NCI-H2029 (cell line): ENCODE results near the gene MTRR.
A peak's percentile ranks its signal among the peaks of the same experiment; 100 is the strongest.

ENCODE experiments used
- DNase-seq: peaks from one replicate; lab custom pipeline; 2025; lab: John Stamatoyannopoulos, UW

Gene MTRR

DNA sequence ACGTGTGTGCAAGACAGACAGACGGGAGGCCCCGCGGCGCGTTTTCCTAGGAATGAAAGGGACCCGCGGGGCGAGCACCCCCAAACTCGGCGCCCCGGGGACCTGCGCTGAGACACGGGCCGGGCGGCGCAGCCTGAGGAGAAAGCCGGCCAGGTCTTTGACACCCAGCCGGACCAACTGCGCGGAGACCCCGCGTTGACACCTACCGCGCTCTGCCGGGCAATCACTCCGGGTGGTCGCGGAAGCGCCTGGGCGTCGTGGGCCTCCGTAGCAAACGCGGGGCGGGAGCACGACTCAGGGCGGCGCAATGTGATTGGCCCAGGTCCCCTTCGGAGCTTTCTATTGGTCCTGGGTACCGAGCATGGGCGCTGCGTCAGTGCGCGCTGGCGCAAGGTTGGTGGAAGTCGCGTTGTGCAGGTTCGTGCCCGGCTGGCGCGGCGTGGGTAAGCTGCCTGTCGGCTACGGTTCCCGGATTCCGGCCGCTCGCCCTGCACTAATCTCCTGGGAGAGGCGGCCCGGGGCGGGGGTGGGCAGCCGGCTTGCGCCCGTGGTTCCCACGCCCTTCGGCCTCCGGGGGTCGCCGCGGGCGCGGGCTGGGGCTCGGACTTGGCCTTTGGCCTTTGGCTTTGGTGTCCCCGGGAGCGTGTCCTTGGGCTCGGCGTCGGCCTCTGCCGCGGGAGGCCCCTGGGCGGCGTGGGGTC is at the start of gene MTRR, which contains the start of gene FASTKD3:
TSS of gene MTRR (plus strand) at position 376 of the 701 bp plus-strand sequence. CDS start 1,647 bp downstream, outside the sequence.
TSS of gene FASTKD3 (minus strand) at position 259 of the 701 bp plus-strand sequence. CDS start 948 bp downstream, outside the sequence.
- peak; percentile 91 for DNase-seq

DNA sequence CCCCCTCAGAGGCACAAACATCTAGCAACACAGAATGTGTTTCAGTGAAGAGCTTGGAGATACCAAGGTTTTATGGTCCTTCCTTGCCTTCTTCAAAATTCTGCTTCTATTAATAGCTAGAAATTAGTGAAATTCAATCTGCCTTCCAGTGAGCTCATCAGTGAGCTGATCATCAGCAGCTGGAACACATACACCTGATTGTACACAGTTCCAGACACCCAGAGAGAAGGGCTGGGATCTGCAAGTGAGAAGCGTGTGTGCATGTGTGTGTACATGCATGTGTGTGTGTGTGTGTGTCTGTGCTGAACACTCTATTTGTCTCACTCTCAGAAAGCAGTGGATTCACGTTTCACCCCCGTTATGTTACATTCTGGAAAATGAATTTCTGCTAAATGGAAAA is 46.5 kb upstream of the MTRR start:
- DNase-seq = no peak

DNA sequence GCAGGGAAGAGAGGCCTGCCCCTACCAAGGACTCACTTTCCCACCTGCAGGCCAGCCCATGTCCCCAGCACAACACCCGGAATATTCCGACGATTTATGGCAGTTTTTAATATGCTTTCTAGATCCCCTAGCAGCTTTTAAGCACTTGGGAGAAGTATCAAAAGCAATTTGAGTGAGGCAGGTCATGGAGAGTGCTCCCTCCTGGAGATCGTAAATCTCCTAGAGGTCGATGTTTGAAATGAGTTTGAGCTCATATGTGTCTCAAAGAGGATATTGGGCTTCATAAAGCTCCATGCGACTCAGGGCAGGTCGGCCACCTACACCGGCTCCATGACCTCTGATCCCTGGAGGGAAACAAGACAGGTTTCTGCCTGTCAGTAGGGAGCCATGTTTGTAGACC is 45.4 kb upstream of the MTRR start:
- no peak for DNase-seq

DNA sequence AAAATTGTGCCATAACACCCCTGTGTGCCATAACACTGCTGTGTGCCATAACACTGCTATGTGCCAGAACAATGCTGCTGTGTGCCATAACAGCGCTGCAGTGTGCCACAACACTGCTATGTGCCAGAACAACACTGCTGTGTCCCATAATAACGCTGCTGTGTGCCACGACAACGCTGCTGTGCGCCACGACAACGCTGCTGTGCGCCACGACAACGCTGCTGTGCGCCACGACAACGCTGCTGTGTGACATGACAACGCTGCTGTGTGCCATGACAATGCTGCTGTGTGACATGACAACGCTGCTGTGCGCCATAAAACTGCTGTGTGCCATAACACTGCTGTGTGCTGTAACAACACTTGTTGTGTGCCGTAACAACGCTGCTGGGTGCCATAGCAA is 44.0 kb upstream of the MTRR start:
- DNase-seq = no peak

DNA sequence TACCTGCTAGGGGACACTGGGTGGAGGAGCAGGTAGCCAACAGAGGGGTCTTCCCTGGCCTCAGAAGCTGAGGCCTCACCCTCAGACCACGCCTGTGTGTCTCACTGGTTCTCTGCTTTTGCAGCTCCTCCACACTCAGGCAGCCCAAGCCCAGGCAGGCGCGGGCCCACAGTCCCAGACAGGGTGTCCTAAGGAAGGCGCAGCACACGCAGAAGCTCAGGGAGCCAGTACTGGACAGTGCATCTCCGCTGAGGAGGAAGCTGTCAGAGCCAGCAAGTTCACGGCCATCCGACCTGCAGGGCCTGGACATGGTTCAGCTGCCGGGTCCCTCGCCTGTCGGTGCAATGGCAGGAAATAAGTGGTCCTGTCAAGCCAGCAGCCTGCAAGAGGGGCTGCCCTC is 43.3 kb upstream of the MTRR start:
- DNase-seq = no peak

DNA sequence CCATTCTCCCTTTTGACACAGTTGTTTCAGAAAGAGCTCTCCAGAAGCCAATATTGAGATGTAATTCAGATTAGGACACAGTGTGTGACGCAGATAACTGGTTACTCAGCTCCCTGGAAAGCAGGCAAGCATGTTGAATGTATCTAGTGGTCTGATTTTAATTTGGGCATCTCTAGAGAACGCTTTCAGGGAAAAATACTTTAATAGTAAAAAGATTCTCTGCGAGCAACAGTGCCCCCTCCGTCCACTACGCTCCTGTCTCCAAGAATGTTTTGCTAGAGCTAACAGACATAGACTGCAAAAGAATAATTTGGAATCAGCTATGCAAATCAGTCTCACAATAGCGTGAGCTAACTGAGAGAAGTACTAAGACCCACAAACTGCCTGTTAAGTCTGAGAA is 41.3 kb upstream of the MTRR start:
- no peak for DNase-seq

DNA sequence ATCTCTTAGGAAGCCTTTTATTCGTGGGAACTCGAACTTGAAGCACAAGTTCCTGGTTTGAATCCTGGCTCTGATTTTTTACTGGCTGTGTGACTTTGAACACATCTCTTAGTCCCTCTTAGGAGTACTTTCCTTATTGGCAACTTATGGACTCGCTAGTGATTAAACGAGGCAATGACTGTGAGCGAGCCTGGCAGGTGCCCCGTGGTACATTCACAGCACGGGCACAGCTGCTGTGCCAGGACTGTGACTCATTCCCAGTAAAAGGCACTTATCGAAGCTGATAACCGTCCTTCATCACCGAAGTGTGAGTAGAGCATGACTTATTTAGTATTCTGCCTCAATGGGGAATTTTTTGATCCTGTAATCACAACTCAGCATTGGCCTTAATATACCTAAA is 40.7 kb upstream of the MTRR start:
- DNase-seq = no peak

DNA sequence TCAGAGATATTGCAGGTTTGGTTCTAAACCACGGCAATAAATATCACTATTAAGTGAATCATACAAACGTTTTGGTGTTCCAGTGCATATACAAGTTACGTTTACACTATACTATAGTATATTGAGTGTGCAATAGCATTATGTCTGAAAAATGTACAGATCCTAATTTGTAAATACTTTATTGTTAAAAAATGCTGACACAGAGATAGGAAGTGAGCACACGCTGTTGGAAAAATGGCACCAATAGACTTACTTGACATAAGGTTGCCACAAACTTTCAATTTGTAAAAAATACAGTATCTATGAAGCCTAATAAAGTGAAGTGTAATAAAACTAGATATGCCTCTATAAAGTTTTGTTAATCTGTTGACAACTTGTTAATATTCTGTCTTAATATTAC is 34.0 kb upstream of the MTRR start:
- no peak for DNase-seq

DNA sequence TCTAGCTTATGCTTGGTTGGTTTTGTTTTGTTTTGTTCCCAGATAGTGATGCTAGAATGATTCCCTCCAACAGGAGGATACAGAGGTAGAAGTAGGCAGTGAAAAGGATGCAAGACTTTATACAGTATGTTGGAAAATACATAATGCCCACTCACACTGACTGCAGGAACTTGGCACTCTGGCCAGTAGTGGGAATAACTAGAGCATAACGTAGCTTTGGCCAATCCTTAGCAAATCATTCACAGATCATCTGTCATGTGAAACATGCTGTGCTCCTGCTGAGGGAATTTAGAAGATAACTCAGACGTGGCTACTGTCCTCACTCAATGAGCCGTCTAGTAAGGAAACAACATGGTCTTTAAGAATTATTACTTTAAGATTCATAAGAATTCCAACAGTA is 31.5 kb upstream of the MTRR start:
- no peak for DNase-seq

DNA sequence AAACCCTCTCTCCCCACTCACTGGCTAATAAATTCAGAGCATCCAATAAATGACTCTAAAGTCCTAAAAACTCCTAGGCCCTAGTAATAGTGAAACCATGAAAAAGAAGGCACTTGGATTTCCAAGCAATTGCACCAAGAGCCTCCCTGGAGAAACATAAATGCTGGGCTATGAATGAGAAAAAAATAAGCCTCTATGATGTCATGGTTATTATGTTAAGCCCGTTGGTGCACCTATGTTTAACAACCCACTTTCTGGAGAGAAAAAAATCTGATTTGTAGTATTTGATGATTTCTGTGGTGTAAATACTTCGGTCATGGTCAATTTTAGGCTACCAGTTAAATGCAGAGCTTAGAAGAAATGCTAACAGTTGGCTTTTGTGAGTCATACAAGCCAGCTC is 26.4 kb upstream of the MTRR start:
- DNase-seq = no peak

DNA sequence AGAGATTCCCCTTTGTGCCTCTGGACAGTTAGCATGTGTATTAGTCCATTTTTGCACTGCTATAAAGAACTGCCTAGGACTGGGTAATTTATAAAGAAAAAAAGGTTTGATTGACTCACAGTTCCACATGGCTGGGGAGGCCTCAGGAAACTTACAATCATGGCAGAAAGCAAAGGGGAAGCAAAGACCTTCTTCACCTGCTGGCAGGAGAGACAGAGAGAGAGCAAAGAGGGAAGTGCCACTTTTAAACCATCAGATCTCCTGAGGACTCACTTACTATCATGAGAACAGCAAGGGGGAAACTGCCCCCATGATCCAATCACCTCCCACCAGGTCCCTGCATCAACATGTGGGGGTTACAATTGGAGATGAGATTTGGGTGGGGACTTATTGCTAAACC is 24.0 kb upstream of the MTRR start:
- no peak for DNase-seq

DNA sequence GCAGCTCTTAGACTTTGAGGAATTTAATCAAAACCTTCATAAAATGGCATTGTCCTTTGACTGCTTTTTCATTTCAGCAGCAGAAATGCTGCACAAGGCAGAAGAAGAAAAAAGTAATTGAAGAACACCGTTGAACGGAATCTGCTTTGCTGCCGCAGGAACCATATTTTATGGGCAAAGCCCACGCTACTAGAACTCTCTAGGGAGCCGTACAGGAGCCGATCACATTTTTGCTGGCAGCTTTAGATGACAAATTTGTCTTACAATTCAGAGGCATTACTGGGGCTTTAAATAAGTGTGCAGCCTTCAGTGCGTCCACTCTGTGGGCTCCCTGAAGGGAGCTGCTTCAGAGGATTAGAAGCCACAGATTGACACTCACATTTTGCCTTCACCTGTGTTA is 23.4 kb upstream of the MTRR start:
- DNase-seq = no peak

DNA sequence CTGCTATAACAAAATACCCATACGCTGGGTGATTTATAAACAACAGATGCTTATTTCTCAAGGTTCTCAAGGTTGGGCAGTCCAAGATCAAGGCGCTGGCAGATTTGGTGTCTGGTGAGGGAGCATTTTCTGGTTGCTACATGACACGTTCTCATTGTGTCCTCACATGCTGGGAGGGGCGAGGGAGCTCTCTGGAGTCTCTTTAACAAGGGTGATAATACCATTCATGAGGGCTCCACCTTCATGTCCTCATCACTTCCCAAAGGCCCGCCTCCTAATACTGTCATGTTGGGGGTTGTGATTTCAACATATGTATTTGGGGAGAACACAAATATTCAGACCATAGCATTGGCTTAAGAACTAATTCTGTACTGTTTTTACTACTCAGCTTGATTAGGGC is 22.6 kb upstream of the MTRR start:
- no peak for DNase-seq

DNA sequence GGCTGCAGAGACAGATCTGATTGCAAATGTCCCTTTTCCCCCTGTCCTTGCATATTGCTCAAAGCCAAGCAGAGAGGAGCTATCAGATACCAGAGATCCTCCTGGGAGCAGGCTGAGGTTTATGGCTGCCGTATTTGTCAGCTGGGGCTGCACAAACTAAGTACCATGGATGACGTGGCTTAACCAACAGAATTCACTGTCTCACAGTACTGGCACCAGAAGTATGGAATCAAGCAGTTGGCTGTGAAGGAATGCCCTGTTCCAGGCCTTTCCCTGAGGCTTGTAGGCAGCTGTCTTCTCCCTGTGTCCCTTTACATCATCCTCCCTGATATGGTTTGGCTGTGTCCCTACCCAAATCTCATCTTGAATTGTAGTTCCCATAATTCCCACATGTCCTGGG is 20.7 kb upstream of the MTRR start:
- DNase-seq = no peak

DNA sequence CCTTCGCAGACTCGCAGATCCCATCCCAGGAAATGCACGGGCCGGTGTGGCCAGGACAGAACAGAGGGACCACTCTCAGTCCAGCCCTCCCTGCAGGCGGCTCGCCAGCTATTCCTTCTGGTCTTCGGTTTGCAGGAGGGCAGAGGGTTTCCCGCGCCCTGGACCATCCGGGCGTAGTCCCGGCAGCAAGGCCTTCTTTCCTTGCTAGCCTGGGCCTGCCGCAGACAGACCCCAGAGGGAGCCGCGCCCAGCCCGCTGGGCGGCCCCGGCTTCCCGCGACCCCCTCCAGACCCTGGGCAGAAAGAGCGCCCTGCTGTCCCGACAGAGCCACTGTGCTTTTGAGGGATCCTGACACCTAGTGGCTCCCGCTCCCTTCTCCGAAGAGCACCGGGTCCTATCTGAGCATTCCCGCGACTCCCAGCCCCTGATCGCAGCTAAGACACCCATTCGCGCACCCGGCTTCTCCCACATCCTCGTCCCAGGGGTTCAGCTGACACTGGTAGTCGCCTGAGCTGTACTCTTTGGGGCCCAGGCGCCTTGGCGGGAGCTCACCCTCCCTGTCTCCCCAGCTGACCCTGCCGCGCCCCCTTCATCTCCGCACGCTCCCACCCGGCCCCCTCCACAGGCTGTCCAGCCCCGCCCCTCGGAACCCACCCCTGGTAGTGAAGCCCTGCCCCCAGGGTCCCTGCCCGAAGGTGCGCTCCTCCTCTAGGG is 19.1 kb upstream of the MTRR start:
- no peak for DNase-seq

DNA sequence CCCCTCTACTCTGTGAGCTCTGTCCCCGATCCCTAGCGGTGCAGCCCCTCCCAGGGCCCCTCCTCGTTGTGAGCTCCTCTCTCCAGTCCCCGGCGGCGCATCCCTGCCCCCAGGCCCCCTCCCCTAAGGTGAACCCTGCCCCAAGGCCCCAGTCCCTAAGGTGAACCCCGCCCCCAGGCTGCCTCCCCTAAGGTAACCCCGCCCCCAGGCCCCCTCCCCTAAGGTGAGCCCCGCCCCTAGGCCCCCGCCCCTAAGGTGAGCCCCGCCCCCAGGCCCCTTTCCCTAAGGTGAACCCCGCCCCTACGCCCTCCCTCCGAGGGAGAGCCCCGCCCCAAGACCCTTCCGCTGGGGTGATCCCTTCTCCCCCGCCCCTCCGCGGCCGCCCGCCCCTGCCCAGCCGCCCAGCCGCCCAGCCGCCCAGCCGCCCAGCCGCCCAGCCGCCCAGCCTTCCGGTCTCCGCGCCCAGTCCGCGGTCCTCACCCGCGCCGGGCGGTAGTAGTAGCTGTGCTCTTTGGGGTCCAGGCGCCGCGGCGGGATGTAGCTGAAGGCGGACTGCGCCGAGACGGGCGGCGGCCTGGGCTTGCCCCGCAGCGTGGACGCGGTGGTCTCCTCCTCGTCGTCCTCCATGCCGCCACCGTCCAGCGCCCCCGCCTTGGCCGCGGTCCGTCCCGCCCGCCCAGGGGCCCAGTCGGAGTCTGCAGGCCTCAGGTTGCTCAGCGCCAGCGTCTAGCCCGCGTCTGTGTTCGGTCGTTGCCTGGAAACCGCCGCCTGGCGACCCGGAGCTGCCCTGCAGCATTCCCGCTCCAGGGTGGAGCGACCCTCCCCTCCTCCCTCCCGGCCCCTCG is 18.3 kb upstream of the MTRR start, which contains the start of gene CFAP90:
TSS of gene CFAP90 (minus strand) at position 739 of the 845 bp plus-strand sequence. CDS start at position 627, 112 bp downstream.
- DNase-seq = peak; percentile 29

DNA sequence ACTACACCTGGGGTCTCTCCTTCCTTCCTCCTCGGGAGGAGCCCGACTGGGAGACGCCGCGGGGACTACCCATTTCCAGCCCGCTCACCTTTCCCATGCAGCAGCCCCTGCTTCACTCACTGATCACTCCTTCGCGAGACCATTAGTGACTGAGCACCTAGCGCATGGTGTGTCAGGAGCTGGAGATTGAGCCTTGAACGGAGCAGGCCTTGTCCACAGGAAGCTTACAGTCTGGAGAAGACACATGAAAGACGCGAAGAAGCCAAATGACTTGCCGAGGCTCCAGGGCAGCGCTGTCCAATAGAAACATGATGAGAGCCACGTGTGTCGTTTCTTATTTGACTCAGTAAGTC is 17.7 kb upstream of the MTRR start:
- DNase-seq = no peak

DNA sequence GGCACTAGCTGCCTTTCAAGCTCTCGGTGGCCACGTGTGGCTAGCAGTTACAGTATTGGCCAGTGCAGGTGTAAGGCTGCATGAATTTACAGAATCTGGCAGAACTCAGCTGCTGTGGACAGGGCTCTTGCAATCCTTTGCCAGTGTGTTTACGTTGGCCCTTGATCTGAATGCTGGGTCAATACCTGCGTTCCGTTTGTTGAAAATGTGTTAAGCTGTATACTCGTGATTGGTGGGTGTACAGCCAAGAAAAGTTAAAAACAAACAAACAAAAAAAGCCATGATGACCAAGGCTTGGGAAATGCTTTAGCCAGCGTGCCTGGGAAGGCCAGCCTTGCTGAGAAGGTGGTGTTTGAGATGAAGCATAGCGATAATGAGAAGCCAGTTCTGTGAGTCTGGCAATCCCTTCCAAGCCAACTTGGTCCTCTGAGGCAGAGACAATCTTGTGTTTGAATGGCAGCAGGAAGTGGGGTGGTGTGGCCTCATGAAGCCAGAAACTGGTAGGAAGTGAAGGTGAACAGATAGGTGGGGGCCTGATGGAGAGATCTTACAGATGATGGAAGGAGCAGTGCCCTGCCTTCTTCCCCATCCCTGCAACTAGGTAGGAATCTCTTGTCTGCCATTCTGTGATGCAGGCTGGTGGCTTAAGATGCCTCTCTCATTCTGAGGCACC is 17.2 kb upstream of the MTRR start:
- no peak for DNase-seq

DNA sequence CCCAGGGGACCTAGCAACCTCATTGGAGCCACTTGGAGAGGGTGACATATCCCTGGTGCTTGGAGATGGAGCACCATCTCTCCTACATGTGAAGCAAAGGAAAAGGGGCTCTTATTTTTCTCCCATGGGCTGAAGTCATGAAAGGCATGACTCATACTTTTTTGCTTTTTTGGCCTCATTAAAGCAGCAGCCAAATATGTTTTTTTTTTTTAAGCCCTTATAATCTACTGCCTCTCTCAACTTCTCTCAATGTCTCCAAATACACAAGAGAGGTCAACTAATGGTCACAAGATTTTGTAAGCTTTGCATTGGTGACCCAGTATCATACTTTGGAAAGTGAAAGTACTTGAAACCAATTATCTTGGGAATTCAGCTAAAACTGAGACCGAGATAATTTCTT is 16.4 kb upstream of the MTRR start:
- DNase-seq = no peak

DNA sequence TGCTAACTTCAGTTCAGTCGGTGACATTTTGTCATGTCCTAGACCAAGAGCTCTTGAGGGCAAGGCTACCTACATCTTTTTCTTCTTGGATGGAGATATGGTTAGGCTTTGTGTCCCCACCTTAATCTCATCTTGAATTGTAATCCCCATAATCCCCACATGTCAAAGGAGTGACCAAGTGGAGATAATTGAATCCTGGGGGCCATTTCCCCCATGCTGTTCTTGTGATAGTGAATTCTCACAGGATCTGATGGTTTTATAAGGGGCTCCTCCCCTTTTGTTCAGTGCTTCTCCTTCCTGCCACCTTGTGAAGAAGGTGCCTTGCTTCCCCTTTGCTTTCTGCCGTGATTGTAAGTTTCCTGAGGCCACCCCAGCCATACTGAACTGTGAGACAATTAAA is 16.0 kb upstream of the MTRR start:
- DNase-seq = no peak

DNA sequence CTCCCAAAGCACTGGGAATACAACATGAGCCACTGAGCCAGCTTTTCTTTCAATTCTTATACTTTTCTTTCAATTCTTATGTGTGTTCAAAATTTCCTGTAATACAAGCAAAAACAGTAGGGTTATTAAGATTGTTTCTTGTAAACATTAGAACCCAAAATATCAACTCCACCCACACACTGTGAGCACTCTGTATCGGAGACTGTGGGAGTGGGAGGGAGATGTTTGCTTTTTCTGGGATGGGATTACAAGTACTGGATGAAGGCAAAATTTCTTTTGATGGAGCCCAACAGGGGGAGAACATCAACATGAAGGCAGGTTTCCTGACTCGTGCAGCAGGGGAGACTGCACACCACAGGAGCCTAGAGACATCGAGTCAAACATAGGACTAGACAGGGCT is 13.3 kb upstream of the MTRR start:
- DNase-seq = no peak

DNA sequence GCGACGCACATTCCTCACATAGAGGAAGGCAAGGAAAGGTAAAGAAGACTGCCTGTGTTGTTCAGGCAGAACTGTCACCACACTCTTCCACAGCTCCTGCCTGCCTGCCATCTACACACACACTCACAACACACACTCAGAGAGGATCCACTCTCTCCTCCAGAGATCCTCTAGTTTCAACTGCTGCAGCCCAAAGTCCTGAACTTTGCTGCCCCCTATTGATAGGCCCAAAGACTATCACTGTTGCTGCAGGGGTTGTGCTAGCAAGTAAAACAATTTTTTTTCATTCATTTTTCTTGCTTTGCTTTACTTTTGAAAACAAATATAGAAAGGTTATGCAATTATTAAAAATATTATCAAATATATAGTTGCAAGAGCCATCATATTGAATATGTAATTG is 12.1 kb upstream of the MTRR start:
- DNase-seq = peak; percentile 16
